H1 (cell line): ENCODE results near the gene RNF212B.

Source experiments
- BCL11A ChIP-seq, 2 experiments: IDR thresholded peaks; one replicate each; pipeline ENCODE4 v1.6.1; 2011; ENCODE audit warnings: low read depth in 2 of 2, low read length in 2 of 2, mild to moderate bottlenecking in 2 of 2
- CTCF ChIP-seq, 3 experiments: IDR thresholded peaks; 1 replicate in 2 of 3; 2 replicates in 1 of 3; pipeline versions ENCODE4 v1.5.1 to v1.6.1; 2011; ENCODE audit warnings: low read length in 3 of 3, mild to moderate bottlenecking in 3 of 3, inconsistent platforms in 2 of 3, low read depth in 1 of 3, moderate library complexity in 1 of 3; ENCODE audit not compliant: insufficient read depth in 1 of 3; ENCODE audit errors: control extremely low read depth in 1 of 3
- POLR2AphosphoS5 ChIP-seq: IDR thresholded peaks from 2 replicates; pipeline ENCODE4 v1.6.1; 2011; ENCODE audit warnings: low read depth, low read length
- TAF1 ChIP-seq: IDR thresholded peaks from 2 replicates; pipeline ENCODE4 v1.6.1; 2011; ENCODE audit warnings: mild to moderate bottlenecking, low read depth, low read length
- TF ChIP-seq, protein P1 (sequence below): IDR thresholded peaks from 2 replicates; pipeline ENCODE4 v1.6.1; 2012; ENCODE audit warnings: inconsistent platforms

DNA sequence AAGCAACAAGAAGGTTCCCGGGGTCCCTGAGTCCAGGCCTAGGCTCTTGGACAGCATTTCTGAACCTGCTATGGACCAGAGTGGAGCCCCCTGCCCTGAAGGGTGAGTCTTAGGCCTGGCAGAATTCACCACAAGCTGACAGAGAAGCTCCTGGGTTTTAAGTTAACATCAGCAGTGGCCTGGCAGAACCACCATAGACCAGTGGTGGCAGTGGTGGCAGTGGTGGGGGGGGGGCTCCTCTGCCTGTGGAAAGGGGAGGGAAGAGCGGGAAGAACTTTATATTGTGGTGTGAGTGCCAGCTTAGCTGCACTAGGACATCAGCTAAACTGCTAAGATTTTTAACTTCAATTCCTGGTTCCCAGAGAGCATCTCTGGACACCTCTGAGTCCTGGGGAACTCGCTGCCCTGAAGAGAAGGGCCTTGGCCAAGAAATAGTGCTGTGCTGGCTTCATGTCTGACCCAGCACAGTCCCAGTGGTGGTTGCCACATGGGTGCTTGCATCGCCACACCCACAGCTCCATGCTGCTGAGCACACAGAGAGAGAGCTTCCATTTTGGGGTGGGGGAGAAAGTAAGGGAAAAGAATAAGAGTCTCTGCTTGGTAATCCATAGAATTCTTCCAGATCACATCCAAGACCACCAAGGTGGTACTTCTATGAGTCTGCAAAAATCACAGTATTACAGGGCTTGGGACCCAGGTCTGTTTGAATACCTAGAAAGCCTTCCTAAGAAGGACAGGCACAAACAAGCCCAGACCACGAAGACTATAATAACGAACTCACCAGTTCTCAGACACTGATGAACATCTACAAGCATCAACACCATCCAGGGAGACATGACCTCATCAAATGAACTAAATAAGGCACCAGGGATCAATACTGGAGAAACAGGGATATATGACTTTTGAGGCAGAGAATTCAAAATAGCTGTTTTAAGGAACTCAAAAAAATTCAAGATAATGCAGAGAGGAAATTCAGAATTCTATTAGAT is 20.4 kb upstream of the RNF212B start:
- no peak for TF ChIP-seq POLR2AphosphoS5
- no peak for TF ChIP-seq TAF1
- TF ChIP-seq CTCF (IDR thresholded peaks at IDR 0.05; ENCODE audit: control extremely low read depth in 1 of 3, insufficient read depth in 1 of 3, low read depth in 1 of 3, low read length in 3 of 3): no peak
- TF ChIP-seq, protein P1, sequence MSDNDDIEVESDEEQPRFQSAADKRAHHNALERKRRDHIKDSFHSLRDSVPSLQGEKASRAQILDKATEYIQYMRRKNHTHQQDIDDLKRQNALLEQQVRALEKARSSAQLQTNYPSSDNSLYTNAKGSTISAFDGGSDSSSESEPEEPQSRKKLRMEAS: 0 out of 2 replicates have a peak, but pooled peaks have one; percentile 12
- TF ChIP-seq BCL11A (IDR thresholded peaks at IDR 0.05; ENCODE audit: low read depth in 2 of 2, low read length in 2 of 2): no peak
